Osteocyte (in vitro differentiated cells): ENCODE data around the gene APOD. TPM values are rescaled to one million over a fixed set of nuclear protein-coding genes. Genes with fewer than 3 reads are reported as not detected.

ENCODE experiments used
- DNase-seq: peaks from one replicate; pipeline ENCODE4 v3.0.0; 2021; ENCODE audit warnings: mixed read lengths; ENCODE audit not compliant: unreplicated experiment; ENCODE audit errors: extremely low spot score
- H3K27ac Mint-ChIP-seq: one replicate; pipeline ENCODE4 v1.8.0; 2021; ENCODE audit warnings: mild to moderate bottlenecking, mixed read lengths; ENCODE audit not compliant: unreplicated experiment
- H3K27me3 Mint-ChIP-seq: one replicate; pipeline ENCODE4 v1.8.0; 2021; ENCODE audit warnings: mixed read lengths; ENCODE audit not compliant: unreplicated experiment
- H3K36me3 Mint-ChIP-seq: one replicate; pipeline ENCODE4 v1.8.0; 2021; ENCODE audit warnings: mixed read lengths; ENCODE audit not compliant: unreplicated experiment
- H3K4me1 Mint-ChIP-seq: one replicate; pipeline ENCODE4 v1.8.0; 2021; ENCODE audit warnings: mixed read lengths; ENCODE audit not compliant: unreplicated experiment
- H3K4me3 Mint-ChIP-seq: one replicate; pipeline ENCODE4 v1.8.0; 2021; ENCODE audit warnings: mild to moderate bottlenecking, moderate library complexity, mixed read lengths; ENCODE audit not compliant: unreplicated experiment
- H3K9me3 Mint-ChIP-seq: one replicate; pipeline ENCODE4 v1.8.0; 2021; ENCODE audit warnings: mixed read lengths; ENCODE audit not compliant: unreplicated experiment
- total RNA-seq: library from RNA; stranded (reverse); gene quantifications from 2 replicates; pipeline ENCODE4 v1.2.1, GENCODE V29; 2021
- TF ChIP-seq, protein P1 (sequence below): fragments of 200-600 bp; sonication (generic); IDR thresholded peaks from 2 replicates; pipeline ENCODE4 v1.5.0; 2021; ENCODE audit warnings: antibody characterized with exemption, mild to moderate bottlenecking, moderate library complexity

APOD gene
- total RNA-seq, 1 donor from 2014 or later = 3.2 TPM

DNA sequence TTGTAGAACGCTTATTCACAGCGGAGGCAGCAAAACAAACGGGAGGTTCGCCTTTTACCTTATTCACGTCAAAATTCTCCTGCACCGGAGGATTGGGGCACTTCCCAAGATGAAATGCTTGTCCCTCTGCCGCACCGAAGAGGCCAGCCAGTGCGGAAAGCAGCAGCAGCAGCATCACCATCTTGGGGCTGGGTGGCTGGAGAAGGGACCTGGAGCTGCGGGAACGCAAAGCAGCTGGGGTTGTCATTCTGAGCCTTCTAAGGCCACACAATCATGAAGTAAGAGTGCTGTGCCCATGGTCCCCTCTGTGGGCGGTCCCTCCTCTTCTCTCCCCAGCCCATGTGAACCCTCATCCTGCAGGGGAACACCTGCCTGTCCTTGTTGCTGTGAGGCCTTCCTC, 4.5 kb downstream of the APOD start:
- no peak for DNase-seq
- Mint-ChIP-seq H3K27ac (no peak overlapping the region), H3K4me3 (no peak overlapping the region), H3K27me3 (peaks cover 17% of the 10 kb centered on the region), H3K4me1 (peaks cover 14% of the 10 kb centered on the region), H3K9me3 (no peaks in the 10 kb centered on the region), H3K36me3 (no peaks in the 10 kb centered on the region)
- TF ChIP-seq, protein P1, sequence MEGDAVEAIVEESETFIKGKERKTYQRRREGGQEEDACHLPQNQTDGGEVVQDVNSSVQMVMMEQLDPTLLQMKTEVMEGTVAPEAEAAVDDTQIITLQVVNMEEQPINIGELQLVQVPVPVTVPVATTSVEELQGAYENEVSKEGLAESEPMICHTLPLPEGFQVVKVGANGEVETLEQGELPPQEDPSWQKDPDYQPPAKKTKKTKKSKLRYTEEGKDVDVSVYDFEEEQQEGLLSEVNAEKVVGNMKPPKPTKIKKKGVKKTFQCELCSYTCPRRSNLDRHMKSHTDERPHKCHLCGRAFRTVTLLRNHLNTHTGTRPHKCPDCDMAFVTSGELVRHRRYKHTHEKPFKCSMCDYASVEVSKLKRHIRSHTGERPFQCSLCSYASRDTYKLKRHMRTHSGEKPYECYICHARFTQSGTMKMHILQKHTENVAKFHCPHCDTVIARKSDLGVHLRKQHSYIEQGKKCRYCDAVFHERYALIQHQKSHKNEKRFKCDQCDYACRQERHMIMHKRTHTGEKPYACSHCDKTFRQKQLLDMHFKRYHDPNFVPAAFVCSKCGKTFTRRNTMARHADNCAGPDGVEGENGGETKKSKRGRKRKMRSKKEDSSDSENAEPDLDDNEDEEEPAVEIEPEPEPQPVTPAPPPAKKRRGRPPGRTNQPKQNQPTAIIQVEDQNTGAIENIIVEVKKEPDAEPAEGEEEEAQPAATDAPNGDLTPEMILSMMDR = no peak

DNA sequence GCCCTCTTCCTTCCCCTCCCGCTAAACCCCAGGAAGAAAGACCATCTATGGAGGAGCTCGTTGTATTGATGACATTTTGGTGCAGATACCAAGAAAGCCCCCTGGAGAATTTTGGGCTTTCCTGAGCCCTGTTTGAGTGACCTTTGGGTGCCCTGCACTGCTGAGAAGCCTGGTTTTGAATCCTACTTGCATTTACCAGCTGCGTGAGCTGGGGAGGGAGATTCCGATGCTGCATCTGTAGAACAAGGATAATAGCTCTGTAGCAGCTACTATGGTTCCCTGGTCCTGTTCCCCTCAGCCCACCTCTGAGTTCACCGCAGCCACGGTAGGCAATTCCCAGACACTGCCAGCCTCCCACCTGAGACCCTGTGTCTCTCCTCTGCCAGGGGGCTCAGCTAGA, 5.2 kb downstream of the APOD start:
- Mint-ChIP-seq H3K4me1 (peaks cover 6% of the 10 kb centered on the region), H3K36me3 (no peaks in the 10 kb centered on the region), H3K27ac (no peak overlapping the region), H3K4me3 (no peak overlapping the region), H3K9me3 (no peaks in the 10 kb centered on the region), H3K27me3 (peaks cover 20% of the 10 kb centered on the region)
- DNase-seq = no peak
- TF ChIP-seq, protein P1 = no peak

DNA sequence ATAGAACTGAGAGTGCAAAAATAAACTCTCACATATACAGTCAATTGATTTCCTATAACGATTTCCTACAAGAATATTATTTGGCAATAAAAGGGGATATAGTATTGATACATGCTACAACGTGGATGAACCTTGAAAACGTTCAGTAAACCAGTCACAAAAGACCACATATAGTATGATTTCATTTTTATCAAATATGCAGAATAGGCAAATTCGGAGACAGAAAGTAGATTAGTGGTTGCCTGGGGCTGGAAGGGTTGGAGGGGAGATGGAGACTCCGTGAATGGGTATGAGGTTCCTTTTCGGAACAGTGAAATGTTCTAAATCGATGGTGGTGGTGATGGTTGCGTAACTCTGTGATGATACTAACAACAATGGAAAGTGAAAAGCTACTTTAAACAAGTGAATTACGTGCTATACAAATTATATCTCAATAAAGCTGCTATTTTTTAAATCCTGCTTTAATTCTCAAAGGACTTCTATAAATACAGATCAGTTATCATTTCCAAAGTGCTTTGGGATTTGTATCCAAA, 6.0 kb downstream of the APOD start:
- Mint-ChIP-seq H3K27me3 (peaks cover 24% of the 10 kb centered on the region), H3K4me1 (peaks cover 5% of the 10 kb centered on the region), H3K9me3 (no peaks in the 10 kb centered on the region), H3K27ac (no peak overlapping the region), H3K36me3 (no peaks in the 10 kb centered on the region), H3K4me3 (no peak overlapping the region)
- DNase-seq = no peak
- TF ChIP-seq, protein P1 = no peak

DNA sequence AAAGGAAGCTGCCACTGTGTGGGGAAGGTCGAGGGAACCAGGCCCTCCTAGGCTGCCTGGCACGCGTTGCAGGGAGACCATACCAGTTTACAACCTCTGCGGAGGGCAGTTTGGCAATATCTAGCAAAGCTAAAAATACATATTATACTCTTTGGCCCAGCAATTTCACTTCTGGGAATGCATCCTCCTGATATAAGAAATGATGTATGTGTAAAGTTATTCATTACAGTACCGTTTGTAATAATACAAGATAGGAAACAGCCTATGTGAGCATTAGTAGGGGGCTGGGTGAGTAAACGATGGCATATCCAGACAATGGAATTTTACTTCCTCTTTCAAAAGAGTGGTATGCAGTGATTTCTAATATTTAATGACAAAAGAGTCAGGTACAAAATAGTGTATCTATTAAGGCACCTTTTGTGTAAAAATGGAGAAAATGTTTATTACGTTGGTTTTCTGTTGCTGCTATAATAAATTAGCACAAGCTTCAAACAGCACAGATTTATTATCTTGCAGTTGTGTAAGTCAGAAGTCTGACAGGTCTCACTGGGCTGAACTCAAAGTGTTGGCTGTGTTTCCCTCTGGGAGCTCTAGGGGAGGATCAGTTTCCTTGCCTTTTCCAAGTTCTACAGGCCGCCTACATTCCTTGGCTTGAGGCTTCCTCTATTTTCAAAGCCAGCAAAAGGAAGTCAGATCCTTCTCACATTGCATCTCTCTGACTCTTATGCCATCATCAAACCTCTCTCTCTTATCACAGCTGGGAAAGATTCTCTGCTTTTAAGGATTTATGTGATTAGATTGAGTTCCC, 9.0 kb downstream of the APOD start:
- Mint-ChIP-seq H3K4me1 (peaks cover 3% of the 10 kb centered on the region), H3K9me3 (no peaks in the 10 kb centered on the region), H3K36me3 (no peaks in the 10 kb centered on the region), H3K4me3 (no peak overlapping the region), H3K27me3 (peaks cover 24% of the 10 kb centered on the region), H3K27ac (no peak overlapping the region)
- TF ChIP-seq, protein P1 = no peak
- DNase-seq = no peak
